HepG2 (cell line): ENCODE data around the gene DCUN1D3. TPM values are rescaled to one million over a fixed set of nuclear protein-coding genes. Genes with fewer than 3 reads are reported as not detected.

Experiments used
- ATF7 ChIP-seq, 2 experiments: fragments of 450-650 bp in 1 of 2; sonication (generic) in 1 of 2; formaldehyde crosslinking in 1 of 2; IDR thresholded peaks; 2 replicates each; pipeline versions ENCODE4 v1.4.0 to v1.6.1; 2016 to 2020; ENCODE audit warnings: antibody characterized with exemption in 1 of 2, mild to moderate bottlenecking in 1 of 2, missing genetic modification reagents in 1 of 2
- CBX2 ChIP-seq, 2 experiments: fragments of 200-600 bp in 1 of 2; sonication (generic); formaldehyde crosslinking in 1 of 2; IDR thresholded peaks; 2 replicates each; pipeline versions ENCODE4 v1.7.0 to v1.8.1; 2018 to 2022; ENCODE audit warnings: low read depth in 2 of 2, low read length in 1 of 2, mild to moderate bottlenecking in 1 of 2, missing genetic modification reagents in 1 of 2
- ELK4 ChIP-seq: sonication (generic); formaldehyde crosslinking; IDR thresholded peaks from 2 replicates; pipeline ENCODE4 v1.9.0; 2021; ENCODE audit warnings: missing genetic modification reagents, borderline replicate concordance
- GMEB2 ChIP-seq: IDR thresholded peaks from 2 replicates; pipeline ENCODE4 v1.6.1; 2016; ENCODE audit warnings: missing biosample characterization, missing genetic modification reagents, low read depth
- JUN ChIP-seq: sonication (generic); formaldehyde crosslinking; IDR thresholded peaks from 2 replicates; pipeline ENCODE4 v1.4.0; 2020; ENCODE audit warnings: mild to moderate bottlenecking, missing genetic modification reagents
- KDM3A ChIP-seq: IDR thresholded peaks from 2 replicates; pipeline ENCODE4 v1.6.1; 2018; ENCODE audit warnings: low read depth, missing compliant biosample characterization
- NFYC ChIP-seq: IDR thresholded peaks from 2 replicates; pipeline ENCODE4 v1.6.1; 2016; ENCODE audit warnings: missing genetic modification reagents, missing compliant biosample characterization
- PHF20 ChIP-seq: sonication (generic); formaldehyde crosslinking; IDR thresholded peaks from 2 replicates; pipeline ENCODE4 v1.5.0; 2020; ENCODE audit warnings: mild to moderate bottlenecking, missing genetic modification reagents
- RELA ChIP-seq: sonication (generic); formaldehyde crosslinking; IDR thresholded peaks from 2 replicates; pipeline ENCODE4 v1.4.0; 2020; ENCODE audit warnings: missing genetic modification reagents
- SALL1 ChIP-seq: sonication (generic); formaldehyde crosslinking; IDR thresholded peaks from 2 replicates; pipeline ENCODE4 v1.8.0; 2022; ENCODE audit warnings: mild to moderate bottlenecking, missing genetic modification reagents
- TSC22D2 ChIP-seq: sonication (generic); formaldehyde crosslinking; IDR thresholded peaks from 2 replicates; pipeline ENCODE4 v1.5.1; 2020; ENCODE audit warnings: missing genetic modification reagents, mild to moderate bottlenecking, borderline replicate concordance
- ZNF207 ChIP-seq: fragments of 450-650 bp; IDR thresholded peaks from 2 replicates; pipeline ENCODE4 v1.6.1; 2016; ENCODE audit warnings: antibody characterized with exemption, borderline replicate concordance
- ZNF235 ChIP-seq: sonication (generic); formaldehyde crosslinking; IDR thresholded peaks from 2 replicates; pipeline ENCODE4 v1.8.1; 2023; ENCODE audit warnings: mild to moderate bottlenecking, missing genetic modification reagents, borderline replicate concordance
- ZNF318 ChIP-seq: sonication (generic); formaldehyde crosslinking; IDR thresholded peaks from 2 replicates; pipeline ENCODE4 v1.4.0; 2020; ENCODE audit warnings: mild to moderate bottlenecking, missing genetic modification reagents
- ZNF564 ChIP-seq: sonication (generic); formaldehyde crosslinking; IDR thresholded peaks from 2 replicates; pipeline ENCODE4 v1.8.1; 2023; ENCODE audit warnings: mild to moderate bottlenecking, missing genetic modification reagents
- ZNF7 ChIP-seq: IDR thresholded peaks from 2 replicates; pipeline ENCODE4 v1.6.1; 2016; ENCODE audit warnings: missing biosample characterization, missing genetic modification reagents
- polyA plus RNA-seq, 8 experiments: library from polyadenylated mRNA; depleted of rRNA in 3 of 8; stranded (reverse) in 7 of 8; unstranded in 1 of 8; fragments of >200 nt; fragmentation: Illumina TruSeq in 4 of 8; extraction: Trizol in 4 of 8; gene quantifications; 2 replicates each; pipeline versions ENCODE4 v1.2.1 to v1.2.3, GENCODE V29; 2011 to 2016; ENCODE audit warnings: low read depth in 4 of 8, missing spikeins in 1 of 8, mixed read lengths in 1 of 8; ENCODE audit not compliant: insufficient read depth in 1 of 8
- total RNA-seq, 5 experiments: library from RNA; depleted of rRNA; stranded (reverse); fragments of >200 nt; fragmentation: Illumina TruSeq; extraction: Trizol; gene quantifications; 2 replicates each; pipeline ENCODE4 v1.2.3, GENCODE V29; 2016; ENCODE audit warnings: low read depth in 1 of 5
- TF ChIP-seq, protein P1 (sequence below): sonication (generic); formaldehyde crosslinking; IDR thresholded peaks from 2 replicates; pipeline ENCODE4 v1.4.0; 2020; ENCODE audit warnings: missing genetic modification reagents

Gene DCUN1D3
- total and polyA plus RNA-seq, 2 of the 13 experiments (the other 11 are each of a cell fraction or from before 2014, with no cell fraction given) = 5.0 to 19.3 TPM

- TF ChIP-seq ZNF318 (CRISPR knock-in tag) = 0 out of 2 replicates have a peak, but pooled peaks have one; percentile 19
- peak; percentile 27; the same call in 1 of the 2 replicates for TF ChIP-seq GMEB2 (CRISPR knock-in tag)
- TF ChIP-seq ZNF7 (CRISPR knock-in tag) = peak; percentile 44; the same call in 1 of the 2 replicates
- no peak for TF ChIP-seq ZNF207
- TF ChIP-seq SALL1 (CRISPR knock-in tag) = peak; percentile 25; the same call in 1 of the 2 replicates
- TF ChIP-seq ZNF564 (CRISPR knock-in tag) = no peak
- TF ChIP-seq JUN (CRISPR knock-in tag) = no peak
- no peak for TF ChIP-seq RELA (CRISPR knock-in tag)
- TF ChIP-seq, protein P1, sequence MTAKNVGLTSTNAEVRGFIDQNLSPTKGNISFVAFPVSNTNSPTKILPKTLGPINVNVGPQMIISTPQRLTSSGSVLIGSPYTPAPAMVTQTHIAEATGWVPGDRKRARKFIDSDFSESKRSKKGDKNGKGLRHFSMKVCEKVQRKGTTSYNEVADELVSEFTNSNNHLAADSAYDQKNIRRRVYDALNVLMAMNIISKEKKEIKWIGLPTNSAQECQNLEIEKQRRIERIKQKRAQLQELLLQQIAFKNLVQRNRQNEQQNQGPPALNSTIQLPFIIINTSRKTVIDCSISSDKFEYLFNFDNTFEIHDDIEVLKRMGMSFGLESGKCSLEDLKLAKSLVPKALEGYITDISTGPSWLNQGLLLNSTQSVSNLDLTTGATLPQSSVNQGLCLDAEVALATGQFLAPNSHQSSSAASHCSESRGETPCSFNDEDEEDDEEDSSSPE (CRISPR knock-in tag) = peak; percentile 39
- 0 out of 2 replicates have a peak, but pooled peaks have one; percentile 11 for TF ChIP-seq TSC22D2 (CRISPR knock-in tag)
- TF ChIP-seq ZNF235 (CRISPR knock-in tag) = no peak
- no peak for TF ChIP-seq ATF7 (IDR thresholded peaks at IDR 0.05)
- no peak for TF ChIP-seq ATF7 (CRISPR knock-in tag; IDR thresholded peaks at IDR 0.05)
- TF ChIP-seq ELK4 = no peak
- TF ChIP-seq CBX2 (IDR thresholded peaks at IDR 0.05; ENCODE audit: low read depth, low read length) = no peak
- 0 out of 2 replicates have a peak, but pooled peaks have one; percentile 36 for TF ChIP-seq CBX2 (CRISPR knock-in tag; IDR thresholded peaks at IDR 0.05; ENCODE audit: low read depth)
- TF ChIP-seq PHF20 (CRISPR knock-in tag) = no peak
- no peak for TF ChIP-seq KDM3A
- 0 out of 2 replicates have a peak, but pooled peaks have one; percentile 46 for TF ChIP-seq NFYC (CRISPR knock-in tag)
These were observed 1.4 kb upstream of the DCUN1D3 start (continued) for GRCh38 chr16:20901436-20902112.
